ENCODE data around the gene ZFP92. TPM values are rescaled to one million over a fixed set of nuclear protein-coding genes. Genes with fewer than 3 reads are reported as not detected.

ZFP92 gene
- total and polyA plus RNA-seq, 2 of the 8 experiments (the other 6 are each of a cell fraction or from before 2014, with no cell fraction given): 0.14 to 0.41 TPM

DNA sequence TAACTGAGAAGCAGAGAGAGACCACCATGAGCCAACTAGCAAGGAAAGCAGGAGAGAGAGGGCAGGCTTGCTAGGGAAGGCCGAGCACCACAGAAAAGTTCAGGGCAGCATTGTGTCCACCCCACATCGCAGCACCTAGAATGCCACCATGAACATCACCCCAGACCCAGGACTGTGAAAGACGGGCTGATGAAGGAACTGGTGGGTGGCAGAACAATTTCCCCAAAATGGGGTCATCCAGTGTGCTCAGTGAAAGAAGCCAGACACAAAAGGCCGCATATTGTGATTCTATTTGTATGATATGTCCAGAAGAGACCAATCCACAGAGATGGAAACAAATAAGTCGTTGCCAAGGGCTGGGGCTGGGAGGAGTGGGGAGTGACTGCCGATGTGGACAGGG, 26.9 kb upstream of the ZFP92 start (continued):
- TF ChIP-seq, protein P1, sequence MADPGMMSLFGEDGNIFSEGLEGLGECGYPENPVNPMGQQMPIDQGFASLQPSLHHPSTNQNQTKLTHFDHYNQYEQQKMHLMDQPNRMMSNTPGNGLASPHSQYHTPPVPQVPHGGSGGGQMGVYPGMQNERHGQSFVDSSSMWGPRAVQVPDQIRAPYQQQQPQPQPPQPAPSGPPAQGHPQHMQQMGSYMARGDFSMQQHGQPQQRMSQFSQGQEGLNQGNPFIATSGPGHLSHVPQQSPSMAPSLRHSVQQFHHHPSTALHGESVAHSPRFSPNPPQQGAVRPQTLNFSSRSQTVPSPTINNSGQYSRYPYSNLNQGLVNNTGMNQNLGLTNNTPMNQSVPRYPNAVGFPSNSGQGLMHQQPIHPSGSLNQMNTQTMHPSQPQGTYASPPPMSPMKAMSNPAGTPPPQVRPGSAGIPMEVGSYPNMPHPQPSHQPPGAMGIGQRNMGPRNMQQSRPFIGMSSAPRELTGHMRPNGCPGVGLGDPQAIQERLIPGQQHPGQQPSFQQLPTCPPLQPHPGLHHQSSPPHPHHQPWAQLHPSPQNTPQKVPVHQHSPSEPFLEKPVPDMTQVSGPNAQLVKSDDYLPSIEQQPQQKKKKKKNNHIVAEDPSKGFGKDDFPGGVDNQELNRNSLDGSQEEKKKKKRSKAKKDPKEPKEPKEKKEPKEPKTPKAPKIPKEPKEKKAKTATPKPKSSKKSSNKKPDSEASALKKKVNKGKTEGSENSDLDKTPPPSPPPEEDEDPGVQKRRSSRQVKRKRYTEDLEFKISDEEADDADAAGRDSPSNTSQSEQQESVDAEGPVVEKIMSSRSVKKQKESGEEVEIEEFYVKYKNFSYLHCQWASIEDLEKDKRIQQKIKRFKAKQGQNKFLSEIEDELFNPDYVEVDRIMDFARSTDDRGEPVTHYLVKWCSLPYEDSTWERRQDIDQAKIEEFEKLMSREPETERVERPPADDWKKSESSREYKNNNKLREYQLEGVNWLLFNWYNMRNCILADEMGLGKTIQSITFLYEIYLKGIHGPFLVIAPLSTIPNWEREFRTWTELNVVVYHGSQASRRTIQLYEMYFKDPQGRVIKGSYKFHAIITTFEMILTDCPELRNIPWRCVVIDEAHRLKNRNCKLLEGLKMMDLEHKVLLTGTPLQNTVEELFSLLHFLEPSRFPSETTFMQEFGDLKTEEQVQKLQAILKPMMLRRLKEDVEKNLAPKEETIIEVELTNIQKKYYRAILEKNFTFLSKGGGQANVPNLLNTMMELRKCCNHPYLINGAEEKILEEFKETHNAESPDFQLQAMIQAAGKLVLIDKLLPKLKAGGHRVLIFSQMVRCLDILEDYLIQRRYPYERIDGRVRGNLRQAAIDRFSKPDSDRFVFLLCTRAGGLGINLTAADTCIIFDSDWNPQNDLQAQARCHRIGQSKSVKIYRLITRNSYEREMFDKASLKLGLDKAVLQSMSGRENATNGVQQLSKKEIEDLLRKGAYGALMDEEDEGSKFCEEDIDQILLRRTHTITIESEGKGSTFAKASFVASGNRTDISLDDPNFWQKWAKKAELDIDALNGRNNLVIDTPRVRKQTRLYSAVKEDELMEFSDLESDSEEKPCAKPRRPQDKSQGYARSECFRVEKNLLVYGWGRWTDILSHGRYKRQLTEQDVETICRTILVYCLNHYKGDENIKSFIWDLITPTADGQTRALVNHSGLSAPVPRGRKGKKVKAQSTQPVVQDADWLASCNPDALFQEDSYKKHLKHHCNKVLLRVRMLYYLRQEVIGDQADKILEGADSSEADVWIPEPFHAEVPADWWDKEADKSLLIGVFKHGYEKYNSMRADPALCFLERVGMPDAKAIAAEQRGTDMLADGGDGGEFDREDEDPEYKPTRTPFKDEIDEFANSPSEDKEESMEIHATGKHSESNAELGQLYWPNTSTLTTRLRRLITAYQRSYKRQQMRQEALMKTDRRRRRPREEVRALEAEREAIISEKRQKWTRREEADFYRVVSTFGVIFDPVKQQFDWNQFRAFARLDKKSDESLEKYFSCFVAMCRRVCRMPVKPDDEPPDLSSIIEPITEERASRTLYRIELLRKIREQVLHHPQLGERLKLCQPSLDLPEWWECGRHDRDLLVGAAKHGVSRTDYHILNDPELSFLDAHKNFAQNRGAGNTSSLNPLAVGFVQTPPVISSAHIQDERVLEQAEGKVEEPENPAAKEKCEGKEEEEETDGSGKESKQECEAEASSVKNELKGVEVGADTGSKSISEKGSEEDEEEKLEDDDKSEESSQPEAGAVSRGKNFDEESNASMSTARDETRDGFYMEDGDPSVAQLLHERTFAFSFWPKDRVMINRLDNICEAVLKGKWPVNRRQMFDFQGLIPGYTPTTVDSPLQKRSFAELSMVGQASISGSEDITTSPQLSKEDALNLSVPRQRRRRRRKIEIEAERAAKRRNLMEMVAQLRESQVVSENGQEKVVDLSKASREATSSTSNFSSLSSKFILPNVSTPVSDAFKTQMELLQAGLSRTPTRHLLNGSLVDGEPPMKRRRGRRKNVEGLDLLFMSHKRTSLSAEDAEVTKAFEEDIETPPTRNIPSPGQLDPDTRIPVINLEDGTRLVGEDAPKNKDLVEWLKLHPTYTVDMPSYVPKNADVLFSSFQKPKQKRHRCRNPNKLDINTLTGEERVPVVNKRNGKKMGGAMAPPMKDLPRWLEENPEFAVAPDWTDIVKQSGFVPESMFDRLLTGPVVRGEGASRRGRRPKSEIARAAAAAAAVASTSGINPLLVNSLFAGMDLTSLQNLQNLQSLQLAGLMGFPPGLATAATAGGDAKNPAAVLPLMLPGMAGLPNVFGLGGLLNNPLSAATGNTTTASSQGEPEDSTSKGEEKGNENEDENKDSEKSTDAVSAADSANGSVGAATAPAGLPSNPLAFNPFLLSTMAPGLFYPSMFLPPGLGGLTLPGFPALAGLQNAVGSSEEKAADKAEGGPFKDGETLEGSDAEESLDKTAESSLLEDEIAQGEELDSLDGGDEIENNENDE (IDR thresholded peaks at IDR 0.05; ENCODE audit: insufficient replicate concordance, low read length): no peak
- TF ChIP-seq JUND (IDR thresholded peaks at IDR 0.05; ENCODE audit: low read length) (no peak), GABPA (IDR thresholded peaks at IDR 0.05; ENCODE audit: borderline replicate concordance, insufficient read depth, low read length) (no peak), TAF1 (IDR thresholded peaks at IDR 0.05; ENCODE audit: low read depth, low read length) (no peak)
- TF ChIP-seq, protein P2, sequence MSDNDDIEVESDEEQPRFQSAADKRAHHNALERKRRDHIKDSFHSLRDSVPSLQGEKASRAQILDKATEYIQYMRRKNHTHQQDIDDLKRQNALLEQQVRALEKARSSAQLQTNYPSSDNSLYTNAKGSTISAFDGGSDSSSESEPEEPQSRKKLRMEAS (IDR thresholded peaks at IDR 0.05): no peak

Data from H1 (cell line).